GM21619 (cell line): Measurements from ENCODE around the gene ATP2B3.

Experiments used
- ATAC-seq: cut with Tn5 transposase; IDR thresholded peaks from one replicate; pipeline ENCODE4 v1.9.1; 2021; ENCODE audit not compliant: unreplicated experiment

Gene ATP2B3

GRCh38 chrX:153609917-153610835 is 92.7 kb downstream of the ATP2B3 start:
- ATAC-seq, result peak; percentile 58

GRCh38 chrX:153610836-153611213 is 93.4 kb downstream of the ATP2B3 start:
- ATAC-seq, result no peak

- ATAC-seq, result no peak
Observed at GRCh38 chrX:153611298-153612095, 94.1 kb downstream of the ATP2B3 start.

- no peak for ATAC-seq
Observed at GRCh38 chrX:153612413-153612812, 95.0 kb downstream of the ATP2B3 start.

- ATAC-seq, result no peak
Observed at GRCh38 chrX:153614818-153615217, 97.4 kb downstream of the ATP2B3 start.

GRCh38 chrX:153620576-153620975 is 103.1 kb downstream of the ATP2B3 start:
- ATAC-seq, result no peak

GRCh38 chrX:153621949-153622598 is 104.6 kb downstream of the ATP2B3 start:
- ATAC-seq, result no peak

- no peak for ATAC-seq
Observed at GRCh38 chrX:153622661-153623309, 105.3 kb downstream of the ATP2B3 start.

GRCh38 chrX:153623310-153624029 is 106.0 kb downstream of the ATP2B3 start:
- ATAC-seq, result no peak

- no peak for ATAC-seq
Observed at GRCh38 chrX:153624196-153625091, 107.0 kb downstream of the ATP2B3 start.

GRCh38 chrX:153625271-153626024 is 108.0 kb downstream of the ATP2B3 start:
- ATAC-seq, result no peak

- no peak for ATAC-seq
Observed at GRCh38 chrX:153626025-153626633, 108.7 kb downstream of the ATP2B3 start.

- no peak for ATAC-seq
Observed at GRCh38 chrX:153626863-153627674, 109.6 kb downstream of the ATP2B3 start.

GRCh38 chrX:153627675-153628111 is 110.3 kb downstream of the ATP2B3 start:
- no peak for ATAC-seq

GRCh38 chrX:153628129-153628528 is 110.7 kb downstream of the ATP2B3 start:
- no peak for ATAC-seq

- no peak for ATAC-seq
Observed at GRCh38 chrX:153628665-153629064, 111.2 kb downstream of the ATP2B3 start.

- ATAC-seq, result no peak
Observed at GRCh38 chrX:153631346-153631745, 113.9 kb downstream of the ATP2B3 start.
